ENCODE measurements around the gene SLC6A6. TPM values are rescaled to one million over a fixed set of nuclear protein-coding genes. Genes with fewer than 3 reads are reported as not detected.
A peak's percentile ranks its signal among the peaks of the same experiment; 100 is the strongest.

Gene SLC6A6
- total RNA-seq, 6 experiments from 2014 or later = 1.5 to 8.2 (median 4.1) TPM

DNA sequence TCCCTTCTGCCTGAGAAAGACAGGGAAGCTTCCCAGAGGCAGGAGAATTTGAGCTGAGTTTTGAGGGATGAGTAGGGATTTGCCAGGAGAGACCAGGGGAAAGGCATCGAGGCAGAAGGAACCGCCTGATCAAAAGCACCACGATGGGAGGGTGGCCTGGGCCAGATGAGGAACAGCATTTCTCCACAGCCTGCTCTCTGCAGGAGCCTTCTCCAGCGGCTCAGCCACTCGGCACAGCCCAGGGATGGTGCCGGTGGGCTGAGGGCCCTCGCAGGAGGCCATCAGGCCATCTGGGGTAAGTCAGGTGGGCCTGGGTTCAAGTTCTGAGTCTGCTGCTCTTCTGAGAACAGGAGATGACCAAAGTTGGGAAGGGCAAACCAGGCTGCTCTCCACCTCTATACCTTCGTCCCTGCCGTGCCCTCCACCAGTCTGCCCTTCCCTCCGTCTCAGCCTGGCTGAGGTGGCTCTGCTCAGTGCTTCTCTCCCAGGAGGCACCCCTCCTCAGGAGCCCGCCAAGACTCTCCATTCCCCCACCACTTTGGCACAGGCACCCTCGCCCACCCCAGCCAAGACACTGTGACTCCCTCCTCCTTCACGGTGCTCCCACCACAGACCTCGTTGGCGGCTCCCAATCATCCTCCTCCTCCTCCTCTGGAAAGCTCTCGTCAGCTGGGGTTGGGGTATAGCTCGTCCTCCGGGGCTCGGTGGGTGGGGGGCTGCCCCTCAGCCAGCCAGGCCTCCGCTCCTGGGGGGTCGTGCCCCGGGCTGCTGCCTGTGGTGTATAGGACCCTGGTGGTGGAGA, 102.8 kb downstream of the SLC6A6 start:
- H3K36me3 ChIP-seq = no peaks in the 10 kb centered on the region
- DNase-seq (no peak), ATAC-seq (peak in 1 of 4 donors; percentile 15)
- peaks cover 0 to 4% (median 0%) of the 10 kb centered on the region in 4 donors for H3K9me3 ChIP-seq
- TF ChIP-seq CTCF (IDR thresholded peaks at IDR 0.05) (no peak), POLR2A (IDR thresholded peaks at IDR 0.05) (no peak)
- WGBS (ENCODE audit: insufficient coverage, low coverage, low lambda C conversion rate, missing lambda C conversion rate) = 82% methylated on average over 7 of the region's 22 CpGs
- no peaks in the 10 kb centered on the region for H3K4me1 ChIP-seq
- no peaks in the 10 kb centered on the region for H3K27me3 ChIP-seq
- intact Hi-C loops (cut with DNase I) = no loop called here
- H3K27ac ChIP-seq = no peak overlapping the region
- H3K4me3 ChIP-seq = no peak overlapping the region

GRCh38 chr3:14505803-14506500, 103.5 kb downstream of the SLC6A6 start:
- Histone ChIP-seq H3K4me1 (no peaks in the 10 kb centered on the region), H3K9me3 (peaks cover 0 to 4% (median 0%) of the 10 kb centered on the region in 4 donors), H3K4me3 (no peak overlapping the region), H3K27me3 (no peaks in the 10 kb centered on the region), H3K27ac (no peak overlapping the region), H3K36me3 (no peaks in the 10 kb centered on the region)
- TF ChIP-seq POLR2A (IDR thresholded peaks at IDR 0.05) (no peak), CTCF (IDR thresholded peaks at IDR 0.05) (no peak)
- DNase-seq (no peak), ATAC-seq (peak in 1 of 4 donors; percentile 7)
- intact Hi-C loops (cut with DNase I) = no loop called here
- 52% methylated on average over 5 of the region's 16 CpGs for WGBS (ENCODE audit: insufficient coverage, low coverage, low lambda C conversion rate, missing lambda C conversion rate)

DNA sequence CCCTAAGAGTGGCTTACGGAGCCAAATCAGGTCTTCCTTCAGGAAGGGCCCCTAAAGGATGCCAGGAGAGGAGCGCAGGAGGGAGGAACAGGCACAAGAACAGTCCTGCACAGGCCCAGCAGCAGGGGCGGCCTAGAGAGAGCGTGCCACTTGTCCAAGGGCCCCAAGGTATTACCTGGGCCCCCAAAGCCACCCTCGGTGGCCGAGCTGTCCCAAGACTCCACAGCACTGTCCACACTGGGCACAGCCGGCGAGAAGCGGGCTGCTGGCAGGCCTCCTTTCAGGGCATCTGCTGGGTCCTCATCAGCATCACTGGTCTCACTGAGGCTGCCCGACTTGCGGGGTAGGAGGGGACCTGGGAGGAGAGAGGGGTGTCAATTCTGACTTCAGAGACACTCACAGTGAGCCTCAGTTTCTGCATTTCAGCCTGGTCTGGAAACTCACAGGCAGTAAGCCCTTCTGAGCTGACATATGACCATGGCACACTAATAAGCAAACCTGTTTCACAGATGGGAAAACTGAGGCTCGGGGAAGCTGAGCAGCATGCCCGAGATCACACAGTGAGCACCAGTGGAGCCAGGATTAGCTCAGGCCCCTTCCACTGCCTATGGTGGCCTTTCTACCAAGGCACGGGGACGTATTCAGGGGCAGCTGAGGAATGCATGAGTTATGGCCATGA, 104.4 kb downstream of the SLC6A6 start:
- H3K4me1 ChIP-seq = no peaks in the 10 kb centered on the region
- H3K9me3 ChIP-seq = peaks cover 0 to 4% (median 0%) of the 10 kb centered on the region in 4 donors
- DNase-seq (no peak), ATAC-seq (no peak)
- WGBS (ENCODE audit: insufficient coverage, low coverage, low lambda C conversion rate, missing lambda C conversion rate) = 83% methylated on average over 7 of the region's 15 CpGs
- no peaks in the 10 kb centered on the region for H3K36me3 ChIP-seq
- intact Hi-C loops (cut with DNase I) = no loop called here
- H3K4me3 ChIP-seq = no peak overlapping the region
- TF ChIP-seq POLR2A (IDR thresholded peaks at IDR 0.05) (no peak), CTCF (IDR thresholded peaks at IDR 0.05) (no peak)
- H3K27me3 ChIP-seq = no peaks in the 10 kb centered on the region
- H3K27ac ChIP-seq = no peak overlapping the region

GRCh38 chr3:14507305-14507741, 104.9 kb downstream of the SLC6A6 start:
- ATAC-seq (no peak), DNase-seq (no peak)
- Histone ChIP-seq H3K9me3 (peaks cover 0 to 3% (median 0%) of the 10 kb centered on the region in 4 donors), H3K27me3 (no peaks in the 10 kb centered on the region), H3K27ac (no peak overlapping the region), H3K4me1 (no peaks in the 10 kb centered on the region), H3K4me3 (no peak overlapping the region), H3K36me3 (no peaks in the 10 kb centered on the region)
- intact Hi-C loops (cut with DNase I) = no loop called here
- no peak for TF ChIP-seq CTCF (IDR thresholded peaks at IDR 0.05)
- no peak for TF ChIP-seq POLR2A (IDR thresholded peaks at IDR 0.05)
- 64% methylated on average over 3 of the region's 13 CpGs for WGBS (ENCODE audit: insufficient coverage, low coverage, low lambda C conversion rate, missing lambda C conversion rate)
